Large intestine (tissue), 3 donors: ENCODE measurements around the gene EXOC4. TPM values are rescaled to one million over a fixed set of nuclear protein-coding genes. Genes with fewer than 3 reads are reported as not detected.

ENCODE experiments used
- DNase-seq, 2 donors: peaks; one replicate each; pipeline versions ENCODE4 v3.0.0 to v3.0.0-alpha.2; 2013
- H3K27ac ChIP-seq: one replicate; pipeline ENCODE4 v1.5.1; 2013; ENCODE audit warnings: low read length
- H3K27me3 ChIP-seq: 2 replicates; pipeline ENCODE4 v1.6.1; 2013; ENCODE audit warnings: low read length; ENCODE audit not compliant: control insufficient read depth, insufficient read depth
- H3K36me3 ChIP-seq: 2 replicates; pipeline ENCODE4 v1.6.1; 2013; ENCODE audit warnings: low read length; ENCODE audit not compliant: control insufficient read depth, insufficient read depth
- H3K4me1 ChIP-seq: one replicate; pipeline ENCODE4 v1.6.1; 2013; ENCODE audit warnings: low read length; ENCODE audit not compliant: control insufficient read depth, insufficient read depth
- H3K4me3 ChIP-seq: one replicate; pipeline ENCODE4 v1.5.1; 2013; ENCODE audit warnings: low read length
- H3K9me3 ChIP-seq: one replicate; pipeline ENCODE4 v1.6.1; 2013; ENCODE audit warnings: mild to moderate bottlenecking, low read depth, low read length, moderate library complexity; ENCODE audit not compliant: control insufficient read depth
- WGBS: methylation state at CpG from one replicate; pipeline ENCODE4 v1.1.5; 2013; ENCODE audit warnings: low lambda C conversion rate; ENCODE audit not compliant: insufficient coverage; 5-methylcytosine and 5-hydroxymethylcytosine counted together
- polyA plus RNA-seq: library from polyadenylated mRNA; unstranded; fragments of 120-200 nt; gene quantifications from one replicate; pipeline ENCODE4 v1.2.1, GENCODE V29; 2013

EXOC4 gene
- polyA plus RNA-seq, 1 donor, result 45.4 TPM

- Histone ChIP-seq H3K27me3 (no peaks in the 10 kb centered on the region), H3K27ac (no peak overlapping the region), H3K4me3 (no peak overlapping the region), H3K9me3 (no peaks in the 10 kb centered on the region), H3K36me3 (peaks cover 4% of the 10 kb centered on the region), H3K4me1 (no peaks in the 10 kb centered on the region)
- no CpG with 5 or more reads among the region's 1 CpG for WGBS
- DNase-seq, result no peak
These were observed 123.6 kb downstream of the EXOC4 start for GRCh38 chr7:133376514-133376913.

GRCh38 chr7:133381965-133382364 lies 129.1 kb downstream of the EXOC4 start:
- DNase-seq, result no peak
- Histone ChIP-seq H3K4me1 (no peaks in the 10 kb centered on the region), H3K27me3 (no peaks in the 10 kb centered on the region), H3K9me3 (no peaks in the 10 kb centered on the region), H3K36me3 (no peaks in the 10 kb centered on the region), H3K4me3 (no peak overlapping the region), H3K27ac (no peak overlapping the region)
- WGBS, result no CpG with 5 or more reads among the region's 1 CpG

- 80% methylated on average over 1 of the region's 6 CpGs for WGBS
- no peaks in the 10 kb centered on the region for H3K27me3 ChIP-seq
- no peak overlapping the region for H3K27ac ChIP-seq
- no peak for DNase-seq
- no peaks in the 10 kb centered on the region for H3K36me3 ChIP-seq
- H3K9me3 ChIP-seq, result no peaks in the 10 kb centered on the region
- H3K4me1 ChIP-seq, result no peaks in the 10 kb centered on the region
- H3K4me3 ChIP-seq, result no peak overlapping the region
These were observed 130.1 kb downstream of the EXOC4 start for GRCh38 chr7:133382775-133383559.

GRCh38 chr7:133386205-133386604 lies 133.3 kb downstream of the EXOC4 start:
- H3K27me3 ChIP-seq, result no peaks in the 10 kb centered on the region
- no peak overlapping the region for H3K27ac ChIP-seq
- no CpG with 5 or more reads among the region's 2 CpGs for WGBS
- no peak overlapping the region for H3K4me3 ChIP-seq
- H3K4me1 ChIP-seq, result no peaks in the 10 kb centered on the region
- DNase-seq, result no peak
- H3K36me3 ChIP-seq, result no peaks in the 10 kb centered on the region
- no peaks in the 10 kb centered on the region for H3K9me3 ChIP-seq

GRCh38 chr7:133389727-133390126 lies 136.8 kb downstream of the EXOC4 start:
- WGBS, result no CpG with 5 or more reads among the region's 4 CpGs
- no peak for DNase-seq
- Histone ChIP-seq H3K4me3 (no peak overlapping the region), H3K36me3 (no peaks in the 10 kb centered on the region), H3K27me3 (no peaks in the 10 kb centered on the region), H3K27ac (no peak overlapping the region), H3K4me1 (no peaks in the 10 kb centered on the region), H3K9me3 (no peaks in the 10 kb centered on the region)

- Histone ChIP-seq H3K4me3 (no peak overlapping the region), H3K27me3 (no peaks in the 10 kb centered on the region), H3K36me3 (no peaks in the 10 kb centered on the region), H3K27ac (no peak overlapping the region), H3K9me3 (no peaks in the 10 kb centered on the region), H3K4me1 (no peaks in the 10 kb centered on the region)
- DNase-seq, result no peak
- WGBS, result 100% methylated on average over 2 of the region's 11 CpGs
These were observed 138.3 kb downstream of the EXOC4 start for GRCh38 chr7:133391206-133391605.

GRCh38 chr7:133394369-133394768 lies 141.5 kb downstream of the EXOC4 start:
- Histone ChIP-seq H3K4me1 (no peaks in the 10 kb centered on the region), H3K27ac (no peak overlapping the region), H3K4me3 (no peak overlapping the region), H3K36me3 (no peaks in the 10 kb centered on the region), H3K27me3 (no peaks in the 10 kb centered on the region), H3K9me3 (no peaks in the 10 kb centered on the region)
- WGBS, result 60% methylated on average over 1 of the region's 1 CpG
- no peak for DNase-seq

GRCh38 chr7:133395551-133395950 lies 142.7 kb downstream of the EXOC4 start:
- Histone ChIP-seq H3K27ac (no peak overlapping the region), H3K36me3 (no peaks in the 10 kb centered on the region), H3K27me3 (no peaks in the 10 kb centered on the region), H3K9me3 (no peaks in the 10 kb centered on the region), H3K4me1 (no peaks in the 10 kb centered on the region), H3K4me3 (no peak overlapping the region)
- DNase-seq, result no peak
- 100% methylated on average over 1 of the region's 1 CpG for WGBS

GRCh38 chr7:133398506-133398905 lies 145.6 kb downstream of the EXOC4 start:
- H3K4me1 ChIP-seq, result no peaks in the 10 kb centered on the region
- no peak overlapping the region for H3K4me3 ChIP-seq
- DNase-seq, result no peak
- WGBS, result 89% methylated on average over 3 of the region's 3 CpGs
- H3K27ac ChIP-seq, result no peak overlapping the region
- no peaks in the 10 kb centered on the region for H3K27me3 ChIP-seq
- H3K9me3 ChIP-seq, result no peaks in the 10 kb centered on the region
- H3K36me3 ChIP-seq, result no peaks in the 10 kb centered on the region

GRCh38 chr7:133401225-133401624 lies 148.3 kb downstream of the EXOC4 start:
- no peak overlapping the region for H3K27ac ChIP-seq
- no peaks in the 10 kb centered on the region for H3K4me1 ChIP-seq
- H3K27me3 ChIP-seq, result no peaks in the 10 kb centered on the region
- no peak for DNase-seq
- H3K4me3 ChIP-seq, result no peak overlapping the region
- H3K9me3 ChIP-seq, result no peaks in the 10 kb centered on the region
- H3K36me3 ChIP-seq, result no peaks in the 10 kb centered on the region
- WGBS, result no CpG with 5 or more reads among the region's 1 CpG

GRCh38 chr7:133408212-133408611 lies 155.3 kb downstream of the EXOC4 start:
- Histone ChIP-seq H3K36me3 (no peaks in the 10 kb centered on the region), H3K27me3 (no peaks in the 10 kb centered on the region)
- no CpG with 5 or more reads among the region's 2 CpGs for WGBS

More at GRCh38 chr7:133408212-133408611, 155.3 kb downstream of the EXOC4 start:
- no peak for DNase-seq
- Histone ChIP-seq H3K4me3 (no peak overlapping the region), H3K9me3 (peaks cover 4% of the 10 kb centered on the region), H3K4me1 (no peaks in the 10 kb centered on the region), H3K27ac (no peak overlapping the region)
